GM23248 (cell line): ENCODE data around the gene OR5AR1.

ENCODE experiments used
- EZH2 ChIP-seq: fragments of 200-600 bp; sonication (generic); IDR thresholded peaks from 2 replicates; pipeline ENCODE4 v1.6.1; 2018; ENCODE audit warnings: antibody characterized with exemption, mild to moderate bottlenecking; ENCODE audit not compliant: insufficient read depth, poor library complexity, severe bottlenecking
- EZH2phosphoT487 ChIP-seq: fragments of 200-600 bp; sonication (generic); IDR thresholded peaks from 2 replicates; pipeline ENCODE4 v1.6.1; 2018; ENCODE audit warnings: antibody characterized with exemption, moderate library complexity, mild to moderate bottlenecking, low read depth; ENCODE audit not compliant: insufficient read depth

DNA sequence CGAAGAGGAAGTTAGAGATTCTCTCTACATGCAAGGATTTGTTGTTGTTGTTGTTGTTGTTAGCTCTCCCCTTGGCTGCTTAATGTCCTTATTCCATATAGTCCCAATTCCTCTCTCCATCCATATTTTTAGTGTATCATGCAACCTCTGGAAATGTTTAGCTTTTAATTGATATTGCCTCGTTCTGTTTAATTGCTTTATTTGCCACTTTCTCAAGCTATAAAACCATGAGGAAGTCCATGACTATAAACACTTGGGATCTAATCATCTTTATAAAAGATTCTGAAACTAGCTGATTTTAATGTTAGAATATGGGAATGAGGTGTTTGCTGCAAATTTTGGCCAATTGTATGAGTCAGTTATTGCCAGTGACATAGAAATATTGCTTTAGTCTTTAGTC, 29.9 kb downstream of the OR5AR1 start:
- no peak for TF ChIP-seq EZH2
- no peak for TF ChIP-seq EZH2phosphoT487
